Measurements from ENCODE around the gene DCTN1.

- TF ChIP-seq POLR2A (IDR thresholded peaks at IDR 0.05) = no peak
- TF ChIP-seq, protein P1, sequence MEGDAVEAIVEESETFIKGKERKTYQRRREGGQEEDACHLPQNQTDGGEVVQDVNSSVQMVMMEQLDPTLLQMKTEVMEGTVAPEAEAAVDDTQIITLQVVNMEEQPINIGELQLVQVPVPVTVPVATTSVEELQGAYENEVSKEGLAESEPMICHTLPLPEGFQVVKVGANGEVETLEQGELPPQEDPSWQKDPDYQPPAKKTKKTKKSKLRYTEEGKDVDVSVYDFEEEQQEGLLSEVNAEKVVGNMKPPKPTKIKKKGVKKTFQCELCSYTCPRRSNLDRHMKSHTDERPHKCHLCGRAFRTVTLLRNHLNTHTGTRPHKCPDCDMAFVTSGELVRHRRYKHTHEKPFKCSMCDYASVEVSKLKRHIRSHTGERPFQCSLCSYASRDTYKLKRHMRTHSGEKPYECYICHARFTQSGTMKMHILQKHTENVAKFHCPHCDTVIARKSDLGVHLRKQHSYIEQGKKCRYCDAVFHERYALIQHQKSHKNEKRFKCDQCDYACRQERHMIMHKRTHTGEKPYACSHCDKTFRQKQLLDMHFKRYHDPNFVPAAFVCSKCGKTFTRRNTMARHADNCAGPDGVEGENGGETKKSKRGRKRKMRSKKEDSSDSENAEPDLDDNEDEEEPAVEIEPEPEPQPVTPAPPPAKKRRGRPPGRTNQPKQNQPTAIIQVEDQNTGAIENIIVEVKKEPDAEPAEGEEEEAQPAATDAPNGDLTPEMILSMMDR (IDR thresholded peaks at IDR 0.05) = no peak
These were observed 37.7 kb upstream of the DCTN1 start for GRCh38 chr2:74417763-74418162.

Measured in Peyer's patch (tissue), 4 donors.